Fibroblast of gingiva (primary cell): ENCODE data around the gene BPHL.
"Not testable (repeated sequence)": the region's sequence is repeated elsewhere in the genome, so short reads cannot be mapped to it uniquely, and the experiment has no call there.

Experiments used
- DNase-seq: peaks from one replicate; pipeline ENCODE4 v3.0.0-alpha.2; 2011; ENCODE audit warnings: low read depth

BPHL gene

DNA sequence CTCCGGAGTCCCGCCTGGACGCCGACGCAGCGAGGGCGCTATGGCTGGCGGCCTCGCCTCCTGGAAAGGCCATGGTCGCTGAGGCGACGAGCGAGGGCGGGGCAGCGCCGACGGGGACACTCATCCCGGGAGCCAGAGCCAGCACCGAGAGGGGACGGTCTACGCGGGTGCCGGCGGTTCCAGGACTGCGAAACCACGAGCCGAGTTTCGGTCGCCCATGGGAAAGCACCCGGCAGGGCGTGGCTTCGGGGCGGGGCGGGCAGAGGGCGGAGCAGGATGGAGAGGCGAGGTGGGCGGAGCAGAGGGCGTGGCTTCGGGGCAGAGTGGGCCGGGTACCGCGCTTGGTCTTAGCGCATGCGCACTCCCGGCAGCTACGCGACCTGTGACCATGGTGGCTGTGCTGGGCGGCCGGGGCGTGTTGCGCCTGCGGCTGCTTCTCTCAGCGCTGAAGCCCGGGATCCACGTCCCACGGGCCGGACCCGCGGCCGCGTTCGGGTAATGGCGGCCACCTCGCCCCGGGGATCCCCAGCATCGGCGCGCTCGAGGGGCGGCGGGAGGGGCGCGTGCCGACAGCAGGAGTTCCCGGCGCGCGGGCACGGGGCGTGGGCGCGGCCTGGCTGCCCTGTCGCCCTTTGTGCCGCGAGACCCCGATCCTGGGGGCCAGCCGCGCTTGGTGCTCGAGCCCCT lies at the start of gene BPHL:
TSS of gene BPHL (plus strand) at position 359 of the 687 bp plus-strand sequence. CDS start at position 389, 30 bp downstream.
- peak; percentile 90 for DNase-seq

- DNase-seq, result no peak
Observed at GRCh38 chr6:3071568-3071967, 46.9 kb upstream of the BPHL start.

GRCh38 chr6:3072798-3073197 lies 45.7 kb upstream of the BPHL start:
- no peak for DNase-seq

- DNase-seq, result no peak
Observed at GRCh38 chr6:3073382-3073781, 45.1 kb upstream of the BPHL start.

- DNase-seq, result peak; percentile 33
Observed at GRCh38 chr6:3075772-3076113, 42.8 kb upstream of the BPHL start.

DNA sequence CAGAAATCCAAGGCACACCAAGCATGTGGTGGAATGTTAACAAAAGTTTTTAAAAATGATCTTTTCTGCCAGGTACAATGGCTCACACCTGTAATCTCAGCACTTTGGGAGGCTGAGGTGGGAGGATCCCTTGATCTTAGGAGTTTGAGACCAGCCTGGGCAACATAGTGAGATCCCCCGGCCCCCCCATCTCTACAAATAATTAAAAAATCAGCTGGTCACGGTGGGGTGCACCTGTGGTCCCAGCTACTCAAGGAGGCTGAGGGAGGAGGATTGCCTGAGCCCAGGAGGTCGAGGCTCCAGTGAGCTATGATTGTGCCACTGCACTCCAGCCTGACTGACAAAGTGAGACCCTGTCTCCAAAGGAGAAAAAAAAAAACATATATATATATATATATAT lies 42.2 kb upstream of the BPHL start:
- DNase-seq, result no peak

DNA sequence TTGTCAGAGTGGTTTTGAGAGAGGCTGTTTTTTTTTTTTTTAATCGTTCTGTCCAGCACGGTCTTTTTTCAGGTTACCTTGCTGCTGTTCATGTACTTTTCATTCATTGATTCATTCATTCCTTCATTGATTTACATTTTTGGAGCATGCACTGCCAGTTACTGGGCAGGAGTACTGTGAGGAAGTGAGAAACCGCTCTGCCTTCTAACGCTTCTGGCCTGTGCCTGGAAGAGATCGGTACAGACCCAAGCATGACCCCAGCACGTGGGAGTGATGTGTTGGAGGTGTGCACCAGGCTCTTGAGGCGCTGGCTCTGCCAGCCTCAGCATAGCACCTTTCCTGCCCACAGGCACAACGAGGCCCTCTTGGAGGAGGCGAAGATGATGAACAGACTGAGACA lies 41.1 kb upstream of the BPHL start:
- DNase-seq, result no peak

GRCh38 chr6:3078952-3079351 lies 39.6 kb upstream of the BPHL start:
- DNase-seq, result not testable (repeated sequence)

DNA sequence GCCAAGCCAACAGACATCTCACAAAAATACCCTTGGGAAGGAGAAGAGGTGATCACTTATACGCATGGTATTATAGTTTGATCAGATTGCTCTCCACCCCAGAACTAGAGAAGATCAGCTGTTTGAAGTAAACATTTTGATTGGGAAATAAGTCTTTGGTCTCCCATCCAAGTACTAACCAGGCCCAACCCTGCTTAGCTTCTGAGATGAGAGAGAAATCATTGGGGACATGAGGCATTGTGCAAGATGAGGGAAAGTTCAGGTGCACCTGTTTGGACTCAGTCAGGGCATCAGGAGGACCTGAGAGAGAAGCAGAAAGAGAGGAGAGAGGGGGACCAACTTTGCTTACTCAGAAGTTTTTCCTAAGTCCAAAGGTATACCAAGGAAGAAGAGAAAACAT lies 38.8 kb upstream of the BPHL start:
- no peak for DNase-seq

- no peak for DNase-seq
Observed at GRCh38 chr6:3081960-3082359, 36.6 kb upstream of the BPHL start.

DNA sequence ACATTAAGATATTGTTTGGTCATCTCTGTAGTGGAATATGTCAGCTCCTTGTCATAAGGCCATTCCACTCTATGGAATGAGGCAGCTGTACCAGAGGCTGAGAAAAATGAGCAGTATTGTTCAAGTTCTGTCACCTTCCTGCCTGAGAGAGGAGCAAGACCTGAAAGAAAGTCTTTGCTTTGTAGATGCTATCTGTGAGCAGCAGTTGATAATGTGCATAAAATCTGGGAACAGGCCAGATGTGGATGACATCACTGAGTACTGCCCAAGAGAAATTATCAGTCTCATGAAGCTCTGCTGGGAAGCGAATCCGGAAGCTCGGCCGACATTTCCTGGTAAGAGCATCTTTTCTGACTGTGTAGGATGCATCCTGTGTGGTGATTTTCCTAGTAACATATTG lies 33.4 kb upstream of the BPHL start:
- no peak for DNase-seq

DNA sequence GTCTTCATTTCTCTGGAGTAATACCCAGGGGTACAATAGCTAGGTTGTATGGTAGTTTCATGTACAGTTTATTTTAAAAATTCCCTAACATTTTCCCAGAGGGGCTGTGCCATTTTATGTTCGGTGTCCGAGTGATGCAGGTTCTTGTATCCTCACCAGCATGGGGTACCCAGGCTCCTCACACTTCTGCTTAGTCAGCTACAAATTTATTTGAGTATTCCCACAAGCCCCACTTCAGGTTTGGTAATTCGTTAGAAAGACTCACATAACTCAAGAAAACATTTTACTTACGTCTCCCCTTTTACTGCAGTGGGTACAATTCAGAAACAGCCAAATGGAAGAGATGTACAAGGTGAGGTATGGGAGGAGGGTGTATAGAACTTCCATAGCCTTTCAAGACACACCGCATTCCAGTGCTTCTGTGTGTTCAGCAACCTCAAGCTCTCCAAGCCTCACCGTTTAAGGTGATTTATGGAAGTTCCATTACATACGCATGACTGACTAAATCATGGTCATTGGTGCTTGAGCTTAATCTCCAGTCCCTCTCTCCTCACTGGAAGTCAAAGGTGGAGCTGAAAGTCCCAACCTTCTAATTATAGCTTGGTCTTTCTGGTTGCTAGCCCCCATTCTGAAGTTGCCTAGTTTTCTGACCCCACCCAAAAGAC lies 32.1 kb upstream of the BPHL start:
- DNase-seq, result no peak

DNA sequence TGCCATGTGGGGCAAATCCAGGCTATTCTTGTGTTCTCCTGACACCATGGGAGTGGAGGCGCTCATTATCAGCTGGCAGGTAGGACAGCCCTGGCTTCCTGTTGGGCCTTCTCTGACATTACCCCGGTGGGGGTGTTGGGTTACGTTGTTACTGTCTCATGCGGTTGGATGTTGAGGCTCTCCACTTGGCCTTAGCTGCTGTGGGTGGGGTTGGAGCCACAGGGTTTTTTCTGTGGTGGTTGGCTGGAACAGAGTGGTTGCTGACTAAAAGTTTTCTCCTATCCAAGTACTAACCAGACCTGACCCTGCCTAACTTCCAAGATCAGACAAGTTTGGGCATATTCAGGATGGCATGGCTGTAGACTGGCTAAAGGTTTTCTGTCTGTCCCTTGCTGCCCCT lies 30.1 kb upstream of the BPHL start:
- peak; percentile 50 for DNase-seq

DNA sequence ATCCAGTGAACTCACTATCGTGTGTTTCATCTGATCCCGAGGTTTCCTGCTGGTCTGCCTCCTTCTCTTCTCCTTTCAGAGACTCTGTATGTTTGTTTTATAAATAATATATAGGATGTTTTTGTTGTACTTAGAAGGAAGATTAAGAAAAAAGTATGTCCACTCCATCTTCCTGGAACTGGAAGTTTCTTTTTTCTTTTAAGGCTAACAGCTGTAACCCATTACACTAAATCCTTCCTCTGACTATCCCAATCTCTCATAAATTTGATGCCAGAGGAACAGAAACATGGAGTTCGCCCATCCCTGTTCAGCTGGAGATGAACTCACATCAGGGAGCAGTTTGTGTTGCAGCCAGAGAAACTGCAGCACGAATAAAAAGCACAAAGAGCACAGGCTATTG lies 29.5 kb upstream of the BPHL start:
- DNase-seq, result peak; percentile 41

DNA sequence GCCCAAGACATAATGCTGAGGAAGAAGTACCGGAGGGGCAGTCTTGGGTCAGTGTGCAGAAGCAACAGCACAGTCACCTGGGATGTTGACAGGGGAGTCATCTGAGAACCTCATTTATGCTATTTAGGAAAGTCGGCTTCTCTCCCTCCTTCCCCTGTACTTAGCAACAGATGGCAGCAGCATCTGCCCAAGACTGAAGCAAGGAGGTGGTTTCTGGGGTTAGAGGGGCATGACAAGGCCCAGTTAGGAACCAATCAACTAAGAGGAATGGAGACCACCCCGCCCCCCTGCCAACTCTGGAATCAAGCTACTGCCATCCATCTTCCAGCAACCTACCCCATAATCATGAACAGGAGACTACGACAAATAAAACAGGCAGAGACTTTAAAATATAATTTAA lies 28.5 kb upstream of the BPHL start:
- DNase-seq, result no peak

GRCh38 chr6:3094815-3095214 lies 23.7 kb upstream of the BPHL start:
- no peak for DNase-seq

DNA sequence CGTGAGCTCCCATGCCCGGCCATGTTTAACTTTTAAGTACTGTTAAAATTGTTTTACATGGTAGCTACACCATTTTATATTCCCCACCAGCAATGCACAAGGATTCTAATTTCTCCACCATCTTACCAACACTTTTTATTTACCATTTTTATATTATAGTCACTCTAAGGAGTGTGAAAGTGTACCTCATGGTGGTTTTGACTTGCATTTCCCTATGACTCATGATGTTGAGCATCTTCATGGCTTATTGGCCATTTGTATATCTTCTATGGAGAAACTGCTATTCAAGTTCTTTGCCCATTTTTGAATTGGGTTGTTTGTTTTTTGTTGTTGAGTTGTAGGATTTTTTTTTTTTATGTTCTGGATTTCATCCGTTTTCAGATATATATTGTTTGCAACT lies 15.6 kb upstream of the BPHL start:
- no peak for DNase-seq

DNA sequence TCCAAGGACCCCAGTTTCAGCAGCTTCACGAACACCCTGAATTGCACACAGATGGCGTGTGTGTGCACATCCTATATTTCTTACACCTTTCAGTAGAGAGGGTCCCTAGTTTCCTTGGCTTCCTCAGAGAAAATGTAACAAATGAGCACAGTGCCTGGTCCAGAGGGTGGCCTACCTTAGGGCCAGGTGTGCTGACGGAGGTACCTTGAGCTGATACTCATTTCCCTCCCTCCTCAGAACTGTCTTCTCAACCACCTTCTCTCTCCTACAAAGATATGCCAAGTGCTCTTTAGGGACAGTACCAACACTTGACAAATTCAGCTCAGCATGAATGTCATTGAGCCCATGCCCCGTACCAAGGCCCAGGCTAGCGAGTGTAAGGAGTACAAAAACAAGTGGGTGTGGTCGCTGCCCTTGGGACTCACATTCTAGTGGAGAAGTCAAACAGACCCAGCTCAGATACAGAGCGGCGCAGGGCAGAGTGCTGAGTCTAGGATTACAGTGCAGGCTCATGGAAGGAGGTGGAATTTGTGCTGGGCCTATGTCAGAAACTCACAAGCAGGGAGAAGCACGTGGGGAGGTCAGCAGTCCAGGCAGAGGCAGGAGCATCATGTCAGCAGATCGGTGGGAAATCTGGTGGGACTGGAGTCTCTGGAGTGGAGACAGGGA lies 9.6 kb upstream of the BPHL start:
- DNase-seq, result no peak

- no peak for DNase-seq
Observed at GRCh38 chr6:3109761-3110160, 8.8 kb upstream of the BPHL start.

GRCh38 chr6:3114377-3114776 lies 4.1 kb upstream of the BPHL start:
- no peak for DNase-seq

DNA sequence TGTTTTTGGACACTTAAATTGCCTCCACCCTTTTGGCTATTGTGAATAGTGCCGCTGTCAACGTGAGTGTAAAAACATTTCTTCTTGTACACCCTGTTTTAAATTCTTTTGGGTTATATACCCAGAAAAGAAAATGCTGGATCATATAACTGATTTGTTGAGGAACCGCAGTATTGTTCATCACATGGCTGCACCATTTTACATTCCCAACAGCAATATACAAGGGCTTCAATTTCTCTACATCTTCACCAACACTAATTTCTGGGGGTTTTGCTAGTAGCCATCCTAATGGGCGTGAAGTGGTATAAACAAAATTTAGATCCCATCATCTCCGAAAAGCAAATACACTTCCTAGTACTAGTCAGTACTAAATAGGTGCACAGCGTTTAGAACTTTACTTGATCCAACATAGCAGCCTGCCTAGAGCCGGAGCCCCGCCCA lies 579 bp upstream of the BPHL start:
- DNase-seq, result no peak

DNA sequence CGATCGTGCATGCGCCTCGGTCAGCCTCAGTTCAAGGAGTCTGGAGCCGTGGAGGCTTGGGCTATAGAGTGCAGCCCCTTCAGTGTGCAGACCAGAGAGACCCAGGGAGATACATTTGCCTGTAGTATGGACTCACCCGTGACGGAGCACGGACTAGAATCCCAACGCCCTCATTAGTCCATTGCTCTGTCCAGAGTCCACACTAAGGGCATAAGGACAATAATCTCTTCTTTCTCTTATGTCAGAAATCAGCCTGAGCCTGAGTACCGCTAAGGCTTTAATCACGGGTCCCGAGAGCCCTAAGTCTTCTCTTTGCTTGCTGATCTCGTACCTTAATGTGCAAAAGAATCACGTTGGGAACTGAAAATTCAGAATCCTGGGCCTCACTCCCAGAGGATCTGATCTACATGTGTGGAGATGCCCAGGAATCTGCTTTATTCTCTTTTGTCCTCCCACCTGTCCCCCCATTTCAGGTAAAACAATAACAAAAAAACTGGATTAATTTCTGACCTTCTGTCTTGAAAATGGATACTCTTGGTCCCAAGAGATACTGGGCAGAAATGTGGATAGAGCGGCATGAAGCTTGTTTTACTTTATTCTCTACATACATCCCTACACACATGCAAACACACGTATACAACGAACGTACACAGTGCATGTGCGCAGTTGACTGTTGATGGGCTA lies 671 bp downstream of the BPHL start:
- peak; percentile 15 for DNase-seq

- no peak for DNase-seq
Observed at GRCh38 chr6:3120765-3121089, 2.2 kb downstream of the BPHL start.
